Endodermal cell (in vitro differentiated cells): ENCODE measurements around the gene DOK6. TPM values are rescaled to one million over a fixed set of nuclear protein-coding genes. Genes with fewer than 3 reads are reported as not detected.

Experiments used
- DNase-seq: peaks from one replicate; pipeline ENCODE4 v3.0.0-alpha.2; 2017
- H3K27ac ChIP-seq: 2 replicates; pipeline ENCODE4 v1.5.1; 2013; ENCODE audit warnings: mild to moderate bottlenecking, low read depth, low read length, moderate library complexity
- H3K27me3 ChIP-seq: 2 replicates; pipeline ENCODE4 v1.6.1; 2013; ENCODE audit warnings: mild to moderate bottlenecking, low read length, moderate library complexity; ENCODE audit not compliant: insufficient read depth, control insufficient read depth, poor library complexity, severe bottlenecking
- H3K36me3 ChIP-seq: 2 replicates; pipeline ENCODE4 v1.7.0; 2013; ENCODE audit warnings: mild to moderate bottlenecking, low read length, moderate library complexity; ENCODE audit not compliant: control insufficient read depth, insufficient read depth
- H3K4me1 ChIP-seq: one replicate; pipeline ENCODE4 v1.7.0; 2013; ENCODE audit warnings: low read length; ENCODE audit not compliant: control insufficient read depth, insufficient read depth
- H3K4me3 ChIP-seq: 2 replicates; pipeline ENCODE4 v1.5.1; 2013; ENCODE audit warnings: mild to moderate bottlenecking, low read length, moderate library complexity
- H3K9ac ChIP-seq: 2 replicates; pipeline ENCODE4 v1.6.1; 2013; ENCODE audit warnings: mild to moderate bottlenecking, low read length, moderate library complexity; ENCODE audit not compliant: poor library complexity, severe bottlenecking; ENCODE audit errors: extremely low read depth
- H3K9me3 ChIP-seq: 2 replicates; pipeline ENCODE4 v1.6.1; 2013; ENCODE audit warnings: mild to moderate bottlenecking, low read length, moderate library complexity; ENCODE audit not compliant: control insufficient read depth
- H3K27ac Mint-ChIP-seq: 2 replicates; pipeline ENCODE4 v1.8.0; 2020; ENCODE audit warnings: mixed read lengths
- H3K27me3 Mint-ChIP-seq: 2 replicates; pipeline ENCODE4 v1.8.0; 2021; ENCODE audit warnings: mild to moderate bottlenecking, mixed read lengths; ENCODE audit not compliant: insufficient read depth
- H3K36me3 Mint-ChIP-seq: 2 replicates; pipeline ENCODE4 v1.8.0; 2020; ENCODE audit warnings: low read depth, mixed read lengths
- H3K4me1 Mint-ChIP-seq: 2 replicates; pipeline ENCODE4 v1.8.0; 2020; ENCODE audit warnings: mixed read lengths
- H3K4me3 Mint-ChIP-seq: 2 replicates; pipeline ENCODE4 v1.8.0; 2020; ENCODE audit warnings: mild to moderate bottlenecking, moderate library complexity, mixed read lengths
- H3K9me3 Mint-ChIP-seq: 2 replicates; pipeline ENCODE4 v1.8.0; 2020; ENCODE audit warnings: mild to moderate bottlenecking, mixed read lengths
- WGBS, 2 experiments: methylation state at CpG; one replicate each; pipeline versions ENCODE4 v1.1.5 to v1.1.7; 2013; ENCODE audit warnings: missing lambda C conversion rate in 2 of 2, mixed read lengths in 1 of 2; ENCODE audit not compliant: insufficient coverage in 1 of 2, insufficient read length in 1 of 2; 5-methylcytosine and 5-hydroxymethylcytosine counted together
- total RNA-seq, 2 donors: library from RNA; stranded (reverse); fragmentation: NEBNext Ultra II Directional in 1 of 2; extraction: Animal tissue kit (Norgen Biotek cat#: 25700) in 1 of 2; gene quantifications; 2 replicates in 1 of 2; 3 replicates in 1 of 2; pipeline ENCODE4 v1.2.1, GENCODE V29; 2021
- TF ChIP-seq, protein P1 (sequence below): fragments of 200-600 bp; sonication (generic); conservative IDR thresholded peaks from 2 replicates; pipeline ENCODE4 v1.5.0; 2021; ENCODE audit warnings: antibody characterized with exemption, mild to moderate bottlenecking

Gene DOK6
- total RNA-seq, 2 donors from 2014 or later: 5.7 to 5.9 TPM

DNA sequence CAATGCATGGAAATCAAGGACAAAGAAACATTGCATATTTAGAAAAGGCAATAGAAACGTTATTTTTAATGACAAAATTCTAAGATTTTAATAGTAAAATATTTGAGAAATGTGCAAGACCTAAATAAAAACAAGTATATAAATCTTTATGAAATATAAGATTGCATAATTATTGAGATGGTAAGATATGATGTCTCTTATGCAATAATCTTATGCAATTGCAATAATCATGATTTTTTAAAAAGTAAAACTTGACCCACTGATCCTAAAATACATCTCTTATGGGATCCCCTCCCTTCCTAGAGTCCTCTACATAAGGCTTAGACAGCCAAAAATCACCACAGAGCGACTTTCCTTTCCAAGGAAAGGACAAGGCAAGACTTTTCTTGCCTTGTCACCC is 249.0 kb downstream of the DOK6 start:
- Histone ChIP-seq H3K9ac (no peak overlapping the region), H3K9me3 (no peaks in the 10 kb centered on the region), H3K4me3 (no peak overlapping the region), H3K4me1 (no peaks in the 10 kb centered on the region), H3K27ac (no peak overlapping the region), H3K27me3 (no peaks in the 10 kb centered on the region), H3K36me3 (no peaks in the 10 kb centered on the region)
- Mint-ChIP-seq H3K27ac (no peak overlapping the region), H3K27me3 (no peaks in the 10 kb centered on the region), H3K9me3 (no peaks in the 10 kb centered on the region), H3K36me3 (no peaks in the 10 kb centered on the region), H3K4me3 (no peak overlapping the region), H3K4me1 (no peaks in the 10 kb centered on the region)
- 80 to 97% methylated on average over 1 of the region's 2 CpGs for WGBS, 2 experiments
- TF ChIP-seq, protein P1, sequence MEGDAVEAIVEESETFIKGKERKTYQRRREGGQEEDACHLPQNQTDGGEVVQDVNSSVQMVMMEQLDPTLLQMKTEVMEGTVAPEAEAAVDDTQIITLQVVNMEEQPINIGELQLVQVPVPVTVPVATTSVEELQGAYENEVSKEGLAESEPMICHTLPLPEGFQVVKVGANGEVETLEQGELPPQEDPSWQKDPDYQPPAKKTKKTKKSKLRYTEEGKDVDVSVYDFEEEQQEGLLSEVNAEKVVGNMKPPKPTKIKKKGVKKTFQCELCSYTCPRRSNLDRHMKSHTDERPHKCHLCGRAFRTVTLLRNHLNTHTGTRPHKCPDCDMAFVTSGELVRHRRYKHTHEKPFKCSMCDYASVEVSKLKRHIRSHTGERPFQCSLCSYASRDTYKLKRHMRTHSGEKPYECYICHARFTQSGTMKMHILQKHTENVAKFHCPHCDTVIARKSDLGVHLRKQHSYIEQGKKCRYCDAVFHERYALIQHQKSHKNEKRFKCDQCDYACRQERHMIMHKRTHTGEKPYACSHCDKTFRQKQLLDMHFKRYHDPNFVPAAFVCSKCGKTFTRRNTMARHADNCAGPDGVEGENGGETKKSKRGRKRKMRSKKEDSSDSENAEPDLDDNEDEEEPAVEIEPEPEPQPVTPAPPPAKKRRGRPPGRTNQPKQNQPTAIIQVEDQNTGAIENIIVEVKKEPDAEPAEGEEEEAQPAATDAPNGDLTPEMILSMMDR: no peak
- DNase-seq: no peak

DNA sequence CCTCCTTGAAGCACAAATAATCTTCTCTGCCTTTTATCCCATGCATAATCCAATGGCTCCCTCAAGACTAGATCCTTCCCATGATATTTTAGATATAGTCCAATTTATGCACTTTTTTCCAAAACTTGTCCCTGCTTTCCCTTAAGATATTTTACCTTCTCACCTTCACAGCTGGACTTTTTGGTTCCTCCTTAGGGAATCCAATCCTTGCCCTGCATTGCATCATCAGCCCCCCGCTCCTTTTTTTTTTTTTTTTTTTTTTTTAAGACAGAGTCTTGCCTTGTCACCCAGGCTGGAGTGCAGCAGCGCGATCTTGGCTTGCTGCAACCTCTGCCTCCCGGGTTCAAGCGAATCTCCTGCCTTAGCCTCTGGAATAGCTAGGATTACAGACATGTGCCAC is 250.6 kb downstream of the DOK6 start:
- no peak overlapping the region for H3K27ac Mint-ChIP-seq
- no peaks in the 10 kb centered on the region for H3K4me1 ChIP-seq
- WGBS, 2 experiments: 92 to 97% methylated on average over 2 to 5 of the region's 5 CpGs
- no peak overlapping the region for H3K27ac ChIP-seq
- no peaks in the 10 kb centered on the region for H3K27me3 Mint-ChIP-seq
- TF ChIP-seq, protein P1: no peak
- no peak overlapping the region for H3K4me3 Mint-ChIP-seq
- no peak overlapping the region for H3K4me3 ChIP-seq
- DNase-seq: no peak
- H3K27me3 ChIP-seq: no peaks in the 10 kb centered on the region
- no peak overlapping the region for H3K9ac ChIP-seq
- no peaks in the 10 kb centered on the region for H3K9me3 Mint-ChIP-seq
- no peaks in the 10 kb centered on the region for H3K4me1 Mint-ChIP-seq
- no peaks in the 10 kb centered on the region for H3K9me3 ChIP-seq
- no peaks in the 10 kb centered on the region for H3K36me3 ChIP-seq
- H3K36me3 Mint-ChIP-seq: no peaks in the 10 kb centered on the region

DNA sequence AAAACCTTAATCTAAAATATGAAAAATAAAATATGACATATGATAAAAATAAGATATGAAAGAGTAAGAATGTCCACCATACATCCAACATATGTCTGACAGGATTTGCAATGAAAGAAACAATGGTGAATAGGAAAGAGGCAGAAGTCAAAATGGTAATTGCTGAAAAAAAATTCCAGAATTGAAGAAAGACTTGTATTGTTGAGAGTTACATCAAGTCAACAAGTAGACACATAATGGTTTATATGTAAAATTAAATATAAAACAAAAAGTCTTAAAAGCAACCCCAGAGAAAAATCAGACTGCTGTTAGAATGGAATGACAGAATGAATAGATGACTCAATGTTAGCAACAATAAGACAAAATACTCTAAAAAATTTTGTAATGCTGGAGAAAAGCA is 255.1 kb downstream of the DOK6 start:
- Mint-ChIP-seq H3K4me3 (no peak overlapping the region), H3K4me1 (no peaks in the 10 kb centered on the region), H3K27me3 (no peaks in the 10 kb centered on the region), H3K9me3 (no peaks in the 10 kb centered on the region), H3K36me3 (no peaks in the 10 kb centered on the region), H3K27ac (no peak overlapping the region)
- no peak for DNase-seq
- H3K9me3 ChIP-seq: no peaks in the 10 kb centered on the region
- no peak overlapping the region for H3K4me3 ChIP-seq
- H3K27ac ChIP-seq: no peak overlapping the region
- H3K36me3 ChIP-seq: no peaks in the 10 kb centered on the region
- H3K4me1 ChIP-seq: no peaks in the 10 kb centered on the region
- TF ChIP-seq, protein P1: no peak
- H3K27me3 ChIP-seq: no peaks in the 10 kb centered on the region
- H3K9ac ChIP-seq: no peak overlapping the region
